ENCODE results near the gene SSB. TPM values are rescaled to one million over a fixed set of nuclear protein-coding genes. Genes with fewer than 3 reads are reported as not detected.
A peak's percentile ranks its signal among the peaks of the same experiment; 100 is the strongest.

The SSB gene
- total and polyA plus RNA-seq, 3 donors from 2014 or later, result 18.0 to 67.2 (median 56.5) TPM

DNA sequence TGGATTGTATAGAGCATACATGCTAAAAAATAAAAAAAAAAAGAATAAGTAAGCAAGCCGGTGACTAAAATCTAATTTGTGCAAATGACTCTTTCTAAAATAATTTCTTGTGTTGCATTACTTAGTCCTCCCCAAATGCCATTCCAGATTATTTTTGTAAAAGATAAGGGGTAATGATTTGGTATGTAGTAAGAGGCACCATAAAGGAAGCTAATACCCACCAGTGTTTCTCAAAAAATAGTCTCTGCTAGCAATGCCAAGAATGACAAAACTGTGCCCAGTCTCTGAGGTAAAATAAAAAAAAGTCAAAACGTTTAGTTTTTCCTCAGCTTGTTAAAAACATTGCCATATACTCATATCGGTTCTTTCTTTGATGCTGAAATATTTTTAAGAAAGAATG lies 23.4 kb downstream of the SSB start:
- Histone ChIP-seq H3K9me3 (no peaks in the 10 kb centered on the region), H3K27ac (no peak overlapping the region), H3K4me3 (no peak overlapping the region), H3K4me1 (peaks cover 12% of the 10 kb centered on the region), H3K36me3 (ENCODE audit: low read depth, missing control alignments) (no peaks in the 10 kb centered on the region), H3K27me3 (no peaks in the 10 kb centered on the region)
- no peak for TF ChIP-seq POLR2A (IDR thresholded peaks at IDR 0.05)
- TF ChIP-seq, protein P1, sequence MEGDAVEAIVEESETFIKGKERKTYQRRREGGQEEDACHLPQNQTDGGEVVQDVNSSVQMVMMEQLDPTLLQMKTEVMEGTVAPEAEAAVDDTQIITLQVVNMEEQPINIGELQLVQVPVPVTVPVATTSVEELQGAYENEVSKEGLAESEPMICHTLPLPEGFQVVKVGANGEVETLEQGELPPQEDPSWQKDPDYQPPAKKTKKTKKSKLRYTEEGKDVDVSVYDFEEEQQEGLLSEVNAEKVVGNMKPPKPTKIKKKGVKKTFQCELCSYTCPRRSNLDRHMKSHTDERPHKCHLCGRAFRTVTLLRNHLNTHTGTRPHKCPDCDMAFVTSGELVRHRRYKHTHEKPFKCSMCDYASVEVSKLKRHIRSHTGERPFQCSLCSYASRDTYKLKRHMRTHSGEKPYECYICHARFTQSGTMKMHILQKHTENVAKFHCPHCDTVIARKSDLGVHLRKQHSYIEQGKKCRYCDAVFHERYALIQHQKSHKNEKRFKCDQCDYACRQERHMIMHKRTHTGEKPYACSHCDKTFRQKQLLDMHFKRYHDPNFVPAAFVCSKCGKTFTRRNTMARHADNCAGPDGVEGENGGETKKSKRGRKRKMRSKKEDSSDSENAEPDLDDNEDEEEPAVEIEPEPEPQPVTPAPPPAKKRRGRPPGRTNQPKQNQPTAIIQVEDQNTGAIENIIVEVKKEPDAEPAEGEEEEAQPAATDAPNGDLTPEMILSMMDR (IDR thresholded peaks at IDR 0.05), result no peak
- intact Hi-C loops (cut with DNase I; ENCODE audit: low total_unique reads), result loop anchor here (10.0 kb wide), 1 partner anchor 103 kb away; no protein-coding TSS in a partner anchor
- 59 to 63% methylated on average over 3 of the region's 3 CpGs for WGBS, 2 donors
- DNase-seq, result no peak

DNA sequence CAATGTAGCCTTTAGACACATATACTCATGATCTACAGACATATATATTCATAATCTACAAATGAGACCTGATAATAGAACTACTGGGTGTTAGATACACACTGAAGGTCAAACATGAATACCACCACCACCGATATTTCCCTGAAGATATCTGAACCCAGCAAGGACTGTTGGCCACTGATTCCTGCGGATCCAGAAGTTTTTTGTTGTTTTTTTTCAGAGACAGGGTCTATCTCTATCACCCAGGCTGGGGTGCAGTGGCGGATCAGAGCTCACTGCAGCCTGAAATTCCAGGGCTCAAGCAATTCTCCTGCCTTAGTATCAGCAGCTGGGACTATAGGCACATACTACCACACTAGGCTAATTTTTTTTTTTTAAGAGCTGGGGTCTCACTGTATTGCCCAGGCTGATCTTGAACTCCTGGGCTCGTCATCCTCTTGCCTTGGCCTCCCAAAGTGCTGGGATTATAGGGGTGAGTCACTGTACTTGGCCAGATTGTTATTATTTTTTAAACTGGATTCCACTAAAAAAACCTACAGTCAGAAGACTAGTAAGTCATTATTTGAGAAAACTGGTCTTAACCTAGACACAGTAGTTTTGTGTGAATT lies 24.2 kb downstream of the SSB start:
- Histone ChIP-seq H3K9me3 (no peaks in the 10 kb centered on the region), H3K4me3 (no peak overlapping the region), H3K27ac (no peak overlapping the region), H3K4me1 (peaks cover 12% of the 10 kb centered on the region), H3K36me3 (ENCODE audit: low read depth, missing control alignments) (no peaks in the 10 kb centered on the region), H3K27me3 (no peaks in the 10 kb centered on the region)
- WGBS, 2 donors, result 80 to 83% methylated on average over 4 of the region's 4 CpGs
- TF ChIP-seq, protein P1 (IDR thresholded peaks at IDR 0.05), result no peak
- no peak for TF ChIP-seq POLR2A (IDR thresholded peaks at IDR 0.05)
- intact Hi-C loops (cut with DNase I; ENCODE audit: low total_unique reads), result loop anchor here (10.0 kb wide), 1 partner anchor 102 kb away; no protein-coding TSS in a partner anchor
- DNase-seq, result no peak

DNA sequence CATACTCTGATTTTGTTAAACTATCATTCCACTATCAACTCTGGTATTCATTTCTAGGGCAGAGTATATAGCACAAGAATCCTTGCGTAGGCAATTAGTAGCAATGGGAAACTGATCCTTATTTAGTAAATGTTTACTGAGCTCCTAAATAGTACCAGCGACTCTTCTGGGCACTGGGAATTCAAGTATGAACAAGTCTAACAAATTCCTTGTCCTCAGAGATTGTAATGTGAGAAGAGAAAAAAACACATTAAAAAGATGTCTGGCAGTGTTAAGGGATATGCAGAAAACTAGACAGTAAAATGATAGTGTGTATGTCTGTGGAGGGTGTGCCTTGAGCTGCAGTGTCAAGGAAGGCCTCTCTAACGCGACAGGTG lies 25.3 kb downstream of the SSB start:
- H3K27ac ChIP-seq, result peak overlapping the region; percentile 82 to 84
- TF ChIP-seq, protein P1 (IDR thresholded peaks at IDR 0.05), result no peak
- no peak for TF ChIP-seq POLR2A (IDR thresholded peaks at IDR 0.05)
- peaks cover 12% of the 10 kb centered on the region for H3K4me1 ChIP-seq
- H3K36me3 ChIP-seq (ENCODE audit: low read depth, missing control alignments), result no peaks in the 10 kb centered on the region
- H3K4me3 ChIP-seq, result peak overlapping the region; percentile 82 to 88
- H3K9me3 ChIP-seq, result no peaks in the 10 kb centered on the region
- WGBS, 2 donors, result 8 to 14% methylated on average over 4 of the region's 4 CpGs
- H3K27me3 ChIP-seq, result no peaks in the 10 kb centered on the region
- DNase-seq, result no peak
- intact Hi-C loops (cut with DNase I; ENCODE audit: low total_unique reads), result loop anchor here (10.0 kb wide), 1 partner anchor 101 kb away; no protein-coding TSS in a partner anchor

DNA sequence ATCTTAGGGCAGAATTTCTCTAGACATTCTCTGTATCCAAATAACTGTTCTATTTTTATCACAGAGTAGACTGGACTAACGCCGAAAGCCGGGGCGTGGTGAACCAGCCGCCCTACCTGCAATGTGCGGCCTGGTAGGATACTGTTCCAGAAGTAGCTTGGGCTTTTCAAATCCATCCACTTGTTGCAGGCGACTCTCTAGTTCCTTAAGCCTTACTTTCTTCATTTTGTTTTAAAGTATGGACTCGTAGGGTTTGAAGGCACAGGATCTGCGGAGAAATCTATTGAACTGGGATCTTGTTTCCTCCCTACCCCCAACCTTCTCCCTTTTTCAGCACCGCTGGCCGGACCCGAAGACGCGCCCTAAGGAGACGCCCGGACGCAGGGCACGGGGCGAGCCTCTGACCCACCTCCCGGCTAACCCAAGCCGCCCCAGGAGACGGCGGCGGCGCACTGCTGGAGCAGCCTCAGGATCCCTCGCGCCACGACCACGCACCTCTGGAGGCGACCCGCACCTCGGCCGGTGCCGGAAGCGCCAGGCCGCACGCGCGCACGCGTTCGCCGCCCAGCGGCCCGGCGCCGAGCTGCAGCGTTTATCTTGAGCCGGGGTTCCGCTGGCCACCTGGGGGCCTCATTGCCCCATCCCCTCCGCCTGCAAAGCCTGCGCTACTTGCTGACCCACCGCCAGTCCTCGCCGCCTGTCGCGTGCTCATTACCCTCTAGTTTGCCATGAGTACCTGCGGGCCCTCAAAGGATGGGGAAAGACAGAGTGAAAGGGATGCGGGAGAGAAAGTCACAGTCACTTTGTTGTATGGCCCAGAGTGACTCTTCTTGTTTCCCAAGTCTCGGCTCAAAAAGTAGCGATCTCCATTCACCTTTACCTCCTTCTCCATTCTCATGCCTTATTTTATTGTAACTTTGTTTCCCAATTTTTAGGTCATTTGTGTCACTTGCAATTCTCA lies 26.0 kb downstream of the SSB start, which contains the start of gene METTL5:
Gene METTL5 (minus strand): TSS at position 533 of the 961 bp plus-strand sequence. CDS start 308 bp downstream, at position 225.
- Histone ChIP-seq H3K36me3 (ENCODE audit: low read depth, missing control alignments) (no peaks in the 10 kb centered on the region), H3K4me1 (peaks cover 12% of the 10 kb centered on the region), H3K9me3 (no peaks in the 10 kb centered on the region), H3K27ac (peak within 1 kb of the TSS; percentile 82 to 84), H3K4me3 (peak within 1 kb of the TSS; percentile 82 to 88), H3K27me3 (no peaks in the 10 kb centered on the region)
- intact Hi-C loops (cut with DNase I; ENCODE audit: low total_unique reads), result loop anchor here (10.0 kb wide), 1 partner anchor 100 kb away; no protein-coding TSS in a partner anchor
- WGBS, 2 donors, result 1 to 3% methylated on average over 34 to 61 of the region's 61 CpGs
- TF ChIP-seq, protein P1 (IDR thresholded peaks at IDR 0.05), result peak; percentile 93 to 97 (median 94)
- peak; percentile 13 for TF ChIP-seq POLR2A (IDR thresholded peaks at IDR 0.05)
- DNase-seq, result peak; percentile 90

All from testis (tissue), 3 donors.